Adrenal gland (tissue), 12 donors: ENCODE data around the gene WDR70. TPM values are rescaled to one million over a fixed set of nuclear protein-coding genes. Genes with fewer than 3 reads are reported as not detected.

Experiments
- DNase-seq, 7 donors: peaks; one replicate each; pipeline ENCODE4 v3.0.0-alpha.2; 2019 to 2020
- H3K27ac ChIP-seq, 5 donors: fragments of 200-600 bp; sonication (generic) in 4 of 5; 1 replicate in 3 of 5; 2 replicates in 2 of 5; pipeline versions ENCODE4 v1.5.1 to v1.8.0; 2016 to 2020; ENCODE audit warnings: mild to moderate bottlenecking in 1 of 5
- H3K27me3 ChIP-seq: fragments of 200-600 bp; 2 replicates; pipeline ENCODE4 v1.8.0; 2021
- H3K36me3 ChIP-seq, 2 donors: fragments of 200-600 bp; replicated peaks in 1 of 2; 1 replicate in 1 of 2; 2 replicates in 1 of 2; pipeline versions ENCODE4 v1.5.1 to v1.8.0; 2018 to 2022
- H3K4me1 ChIP-seq, 2 donors: fragments of 200-600 bp; replicated peaks in 1 of 2; 1 replicate in 1 of 2; 2 replicates in 1 of 2; pipeline versions ENCODE4 v1.5.1 to v1.8.0; 2018 to 2021
- H3K4me3 ChIP-seq, 4 donors: fragments of 200-600 bp; sonication (generic) in 3 of 4; one replicate each; pipeline ENCODE4 v1.5.1; 2016 to 2018
- H3K9me3 ChIP-seq, 3 donors: fragments of 200-600 bp; sonication (generic) in 1 of 3; replicated peaks in 1 of 3; 1 replicate in 2 of 3; 2 replicates in 1 of 3; pipeline versions ENCODE4 v1.5.1 to v1.8.0; 2016 to 2021
- CTCF ChIP-seq, 6 experiments: fragments of 450-650 bp in 4 of 6; fragments of 200-600 bp in 2 of 6; sonication (generic) in 1 of 6; IDR thresholded peaks; 1 replicate in 5 of 6; 2 replicates in 1 of 6; pipeline versions ENCODE4 v1.5.1 to v1.8.0; 2016 to 2021; ENCODE audit warnings: antibody characterized with exemption in 6 of 6, mild to moderate bottlenecking in 2 of 6, moderate library complexity in 1 of 6
- POLR2A ChIP-seq, 2 donors: fragments of 450-650 bp; IDR thresholded peaks; one replicate each; pipeline ENCODE4 v1.6.1; 2017; ENCODE audit warnings: antibody characterized with exemption in 2 of 2, mild to moderate bottlenecking in 2 of 2, moderate library complexity in 1 of 2
- WGBS, 4 donors: extraction: QIAGEN DNeasy Blood & Tissue Kit in 2 of 4; methylation state at CpG; one replicate each; pipeline versions ENCODE4 v1.1.5 to v1.1.7; 2013 to 2017; 5-methylcytosine and 5-hydroxymethylcytosine counted together
- intact Hi-C, 2 donors: fragments of 100-400 bp; cut with DNase I; formaldehyde crosslinking; loops; one replicate each; pipeline versions ENCODE4 v1.14.1 to v1.15.0; 2022 to 2023
- polyA plus RNA-seq, 3 donors: library from polyadenylated mRNA; stranded (reverse); fragments of 200-250 nt in 2 of 3; fragments of 350-450 nt in 1 of 3; fragmentation: Illumina TruSeq in 1 of 3; extraction: RNeasy Lipid Tissue Mini Kit (QIAGEN cat#74804) in 1 of 3; gene quantifications; one replicate each; pipeline ENCODE4 v1.2.3, GENCODE V29; 2013 to 2014
- total RNA-seq, 9 donors: library from RNA; depleted of rRNA in 4 of 9; stranded (reverse); fragments of >200 nt in 4 of 9; fragments of 120-200 nt in 1 of 9; fragmentation: NEBNext Ultra II Directional in 1 of 9; extraction: Animal tissue kit (Norgen Biotek cat#: 25700) in 1 of 9; gene quantifications; one replicate each; pipeline versions ENCODE4 v1.1.0 to v1.2.4, GENCODE V29; 2013 to 2023
- donor health status: healthy with polysubstance abuse.
- donor health status: Bipolar disorder and iron deficiency.
- donor health status: DM: yes; HTN: yes; CAD: no.
- donor health status: DM: no; HTN: no; CAD: no.
- donor health status: DM: no; HTN: no; CAD: no.
- donor health status: DM: yes; HTN: yes; CAD: no.

WDR70 gene
- total and polyA plus RNA-seq, 12 donors: 9.2 to 42.6 (median 28.4) TPM

- Histone ChIP-seq H3K9me3 (no peaks in the 10 kb centered on the region), H3K27ac (no peak overlapping the region), H3K36me3 (peaks cover 0 to 9% of the 10 kb centered on the region in 2 donors), H3K4me3 (no peak overlapping the region), H3K27me3 (no peaks in the 10 kb centered on the region), H3K4me1 (peaks cover 9% of the 10 kb centered on the region in 2 donors)
- WGBS, 4 donors: 77 to 84% (median 80%) methylated on average over 6 of the region's 6 CpGs
- intact Hi-C loops: no loop called here
- DNase-seq: no peak
- TF ChIP-seq POLR2A (IDR thresholded peaks at IDR 0.05): no peak
- TF ChIP-seq CTCF (IDR thresholded peaks at IDR 0.05): no peak
These were observed 343.4 kb downstream of the WDR70 start for GRCh38 chr5:37722236-37723161.

- Histone ChIP-seq H3K4me3 (no peak overlapping the region), H3K4me1 (peaks cover 0 to under 1% of the 10 kb centered on the region in 2 donors), H3K9me3 (no peaks in the 10 kb centered on the region), H3K36me3 (peaks cover 0 to 15% of the 10 kb centered on the region in 2 donors), H3K27ac (no peak overlapping the region), H3K27me3 (no peaks in the 10 kb centered on the region)
- TF ChIP-seq CTCF (IDR thresholded peaks at IDR 0.05) (peak in 2 of 6 experiments; percentile 7 to 20), POLR2A (IDR thresholded peaks at IDR 0.05) (no peak)
- 83 to 89% (median 87%) methylated on average over 8 of the region's 8 CpGs for WGBS, 4 donors
- intact Hi-C loops: no loop called here
- no peak for DNase-seq
These were observed 344.2 kb downstream of the WDR70 start for GRCh38 chr5:37723162-37723961.

- Histone ChIP-seq H3K4me3 (no peak overlapping the region), H3K36me3 (peaks cover 0 to 15% of the 10 kb centered on the region in 2 donors), H3K9me3 (no peaks in the 10 kb centered on the region), H3K27ac (no peak overlapping the region), H3K27me3 (no peaks in the 10 kb centered on the region), H3K4me1 (no peaks in the 10 kb centered on the region)
- intact Hi-C loops: no loop called here
- DNase-seq: no peak
- WGBS, 4 donors: 93 to 96% (median 95%) methylated on average over 8 of the region's 8 CpGs
- TF ChIP-seq CTCF (IDR thresholded peaks at IDR 0.05) (no peak), POLR2A (IDR thresholded peaks at IDR 0.05) (no peak)
These were observed 345.4 kb downstream of the WDR70 start for GRCh38 chr5:37724395-37725125.
